ENCODE measurements around the gene A1CF.
"Not testable (repeated sequence)": the region's sequence is repeated elsewhere in the genome, so short reads cannot be mapped to it uniquely, and the experiment has no call there.

A1CF gene

GRCh38 chr10:50787962-50788361, 97.5 kb downstream of the A1CF start:
- DNase-seq, result not testable (repeated sequence)

GRCh38 chr10:50782017-50782416, 103.4 kb downstream of the A1CF start:
- DNase-seq, result not testable (repeated sequence)

- not testable (repeated sequence) for DNase-seq
Measured at GRCh38 chr10:50780036-50780435, 105.4 kb downstream of the A1CF start.

- DNase-seq, result not testable (repeated sequence)
Measured at GRCh38 chr10:50774868-50775267, 110.6 kb downstream of the A1CF start.

GRCh38 chr10:50772042-50772441, 113.4 kb downstream of the A1CF start:
- not testable (repeated sequence) for DNase-seq

GRCh38 chr10:50766774-50767513, 118.5 kb downstream of the A1CF start:
- not testable (repeated sequence) for DNase-seq

Measured in CD4-positive, alpha-beta T cell treated with Interleukin-17A for 1 hour (primary cell).